SK-N-MC (cell line): ENCODE data around the gene MRPL20.
"Not testable (repeated sequence)": the region's sequence is repeated elsewhere in the genome, so short reads cannot be mapped to it uniquely, and the experiment has no call there.

Experiments
- DNase-seq: peaks from one replicate; pipeline ENCODE4 v3.0.0-alpha.2; 2011; ENCODE audit warnings: low read depth, low spot score
- H3K27ac ChIP-seq: fragments of 200-600 bp; sonication (generic); 2 replicates; pipeline ENCODE4 v1.5.1; 2016; ENCODE audit warnings: mixed run types
- H3K36me3 ChIP-seq: fragments of 200-600 bp; sonication (generic); 2 replicates; pipeline ENCODE4 v1.6.1; 2017; ENCODE audit warnings: antibody characterized with exemption, low read length, mixed read lengths; ENCODE audit not compliant: insufficient read depth
- H3K4me3 ChIP-seq: fragments of 200-600 bp; sonication (generic); 2 replicates; pipeline ENCODE4 v1.5.1; 2016
- H3K9ac ChIP-seq: fragments of 200-600 bp; sonication (generic); 2 replicates; pipeline ENCODE4 v1.8.0; 2017; ENCODE audit warnings: mixed run types, mixed read lengths; ENCODE audit not compliant: insufficient read length
- H3K9me3 ChIP-seq: fragments of 200-600 bp; sonication (generic); 2 replicates; pipeline ENCODE4 v1.6.1; 2017; ENCODE audit warnings: low read depth, mild to moderate bottlenecking, antibody characterized with exemption, low read length, moderate library complexity, mixed read lengths
- EZH2 ChIP-seq: fragments of 200-600 bp; sonication (generic); IDR thresholded peaks from one replicate; pipeline ENCODE4 v1.6.1; 2017; ENCODE audit warnings: antibody characterized with exemption
- FOXP2 ChIP-seq: optimal IDR thresholded peaks from 2 replicates; pipeline ENCODE3; 2011; ENCODE audit warnings: mild to moderate bottlenecking, moderate library complexity; ENCODE audit not compliant: insufficient read depth; ENCODE audit errors: extremely low read length, control extremely low read depth
- POLR2AphosphoS5 ChIP-seq: IDR thresholded peaks from 2 replicates; pipeline ENCODE4 v1.6.1; 2012; ENCODE audit warnings: mild to moderate bottlenecking, low read depth, low read length, borderline replicate concordance

Gene MRPL20

GRCh38 chr1:1449099-1449739 is 42.1 kb upstream of the MRPL20 start, which contains the start of gene ATAD3C:
Gene ATAD3C, plus strand, starts transcription at chr1:1449689. Its CDS starts 995 bp downstream, at chr1:1450684.
- H3K36me3 ChIP-seq: no peaks in the 10 kb centered on the region
- no peak within 1 kb of the TSS for H3K4me3 ChIP-seq
- no peaks in the 10 kb centered on the region for H3K9me3 ChIP-seq
- no peak for TF ChIP-seq FOXP2
- TF ChIP-seq EZH2: no peak
- no peak for TF ChIP-seq POLR2AphosphoS5
- no peak within 1 kb of the TSS for H3K27ac ChIP-seq
- no peak within 1 kb of the TSS for H3K9ac ChIP-seq
- no peak for DNase-seq

GRCh38 chr1:1446631-1447030 is 39.5 kb upstream of the MRPL20 start:
- H3K4me3 ChIP-seq, H3K27ac ChIP-seq, H3K9ac ChIP-seq, H3K36me3 ChIP-seq, DNase-seq, H3K9me3 ChIP-seq: not testable (repeated sequence)

- Histone ChIP-seq H3K36me3 (no peaks in the 10 kb centered on the region), H3K4me3 (no peak overlapping the region), H3K9ac (no peak overlapping the region), H3K27ac (no peak overlapping the region), H3K9me3 (no peaks in the 10 kb centered on the region)
- TF ChIP-seq POLR2AphosphoS5: no peak
- no peak for TF ChIP-seq EZH2
- TF ChIP-seq FOXP2: no peak
- no peak for DNase-seq
These were observed 35.1 kb upstream of the MRPL20 start for GRCh38 chr1:1442069-1442770.

GRCh38 chr1:1441002-1441888 is 34.2 kb upstream of the MRPL20 start:
- Histone ChIP-seq H3K27ac (no peak overlapping the region), H3K4me3 (no peak overlapping the region), H3K9me3 (no peaks in the 10 kb centered on the region), H3K9ac (no peak overlapping the region), H3K36me3 (no peaks in the 10 kb centered on the region)
- DNase-seq: no peak
- no peak for TF ChIP-seq FOXP2
- TF ChIP-seq EZH2: no peak
- TF ChIP-seq POLR2AphosphoS5: no peak

- no peaks in the 10 kb centered on the region for H3K36me3 ChIP-seq
- no peak overlapping the region for H3K4me3 ChIP-seq
- H3K9ac ChIP-seq: no peak overlapping the region
- no peak for DNase-seq
- H3K9me3 ChIP-seq: no peaks in the 10 kb centered on the region
- no peak for TF ChIP-seq POLR2AphosphoS5
- no peak for TF ChIP-seq EZH2
- TF ChIP-seq FOXP2: no peak
- no peak overlapping the region for H3K27ac ChIP-seq
These were observed 33.3 kb upstream of the MRPL20 start for GRCh38 chr1:1440262-1441001.

GRCh38 chr1:1439546-1440261 is 32.6 kb upstream of the MRPL20 start:
- Histone ChIP-seq H3K36me3 (no peaks in the 10 kb centered on the region), H3K27ac (no peak overlapping the region)

GRCh38 chr1:1438531-1439381 is 31.7 kb upstream of the MRPL20 start:
- Histone ChIP-seq H3K9ac (no peak overlapping the region), H3K4me3 (no peak overlapping the region), H3K27ac (no peak overlapping the region), H3K9me3 (no peaks in the 10 kb centered on the region), H3K36me3 (no peaks in the 10 kb centered on the region)
- DNase-seq: no peak
- TF ChIP-seq EZH2 (no peak), POLR2AphosphoS5 (no peak), FOXP2 (no peak)

More at GRCh38 chr1:1439546-1440261, 32.6 kb upstream of the MRPL20 start:
- no peak for DNase-seq
- H3K4me3 ChIP-seq: no peak overlapping the region
- H3K9me3 ChIP-seq: no peaks in the 10 kb centered on the region
- TF ChIP-seq POLR2AphosphoS5 (no peak), FOXP2 (no peak), EZH2 (no peak)
- no peak overlapping the region for H3K9ac ChIP-seq
